ENCODE measurements around the gene KDELR3. TPM values are rescaled to one million over a fixed set of nuclear protein-coding genes. Genes with fewer than 3 reads are reported as not detected.

Gene KDELR3
- total RNA-seq, 1 experiment from 2014 or later = 11.6 TPM

DNA sequence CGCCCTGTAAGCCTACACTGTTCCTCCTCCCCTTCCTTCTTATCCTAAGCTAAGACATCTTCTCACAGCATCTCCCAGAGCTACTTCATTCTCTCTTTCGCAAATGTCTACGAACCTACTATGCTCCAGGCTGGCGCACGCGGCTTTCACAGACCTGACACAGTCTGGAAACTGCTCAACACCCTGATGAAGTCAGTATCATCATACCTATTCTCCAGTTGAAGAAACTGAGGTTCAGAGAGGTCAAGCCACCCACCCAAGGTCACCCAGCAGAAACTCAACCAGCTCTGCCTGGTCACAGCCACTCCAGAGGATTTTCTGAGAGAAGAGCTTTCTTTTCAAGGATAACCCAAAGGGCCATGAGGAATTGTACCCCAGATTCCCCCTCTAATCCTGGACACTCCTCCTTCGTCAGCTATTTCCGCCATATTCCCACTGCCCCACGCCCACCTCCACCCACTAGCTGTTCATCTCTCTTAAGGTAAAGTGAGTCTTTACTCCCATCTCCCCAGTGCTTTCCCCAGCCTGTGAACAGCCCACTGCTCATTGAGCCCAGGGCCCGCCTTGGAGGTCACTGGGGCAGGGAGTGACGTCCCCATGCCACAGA, 14.7 kb upstream of the KDELR3 start:
- no peaks in the 10 kb centered on the region for H3K4me1 ChIP-seq (ENCODE audit: control insufficient read depth, insufficient read depth, low read length)
- ChIA-PET POLR2A (no interaction called here), CTCF (no interaction called here)
- ATAC-seq (no peak), DNase-seq (ENCODE audit: low read depth, low spot score) (no peak)
- intact Hi-C loops (cut with micrococcal nuclease; ENCODE audit: unreplicated experiment) = no loop called here
- H3K4me3 ChIP-seq (ENCODE audit: low read depth in 2 of 2, low read length in 2 of 2) = no peak overlapping the region
- H3K9me3 ChIP-seq (ENCODE audit: control insufficient read depth, insufficient read depth, low read depth, low read length) = no peaks in the 10 kb centered on the region
- no peaks in the 10 kb centered on the region for H3K36me3 ChIP-seq (ENCODE audit: control insufficient read depth, insufficient read depth, low read length)
- in situ Hi-C loops (cut with HindIII; ENCODE audit: low pct_unique_long_range_greater_than_20kb, low sequenced_read_pairs) = no loop called here
- TF ChIP-seq, protein P1, sequence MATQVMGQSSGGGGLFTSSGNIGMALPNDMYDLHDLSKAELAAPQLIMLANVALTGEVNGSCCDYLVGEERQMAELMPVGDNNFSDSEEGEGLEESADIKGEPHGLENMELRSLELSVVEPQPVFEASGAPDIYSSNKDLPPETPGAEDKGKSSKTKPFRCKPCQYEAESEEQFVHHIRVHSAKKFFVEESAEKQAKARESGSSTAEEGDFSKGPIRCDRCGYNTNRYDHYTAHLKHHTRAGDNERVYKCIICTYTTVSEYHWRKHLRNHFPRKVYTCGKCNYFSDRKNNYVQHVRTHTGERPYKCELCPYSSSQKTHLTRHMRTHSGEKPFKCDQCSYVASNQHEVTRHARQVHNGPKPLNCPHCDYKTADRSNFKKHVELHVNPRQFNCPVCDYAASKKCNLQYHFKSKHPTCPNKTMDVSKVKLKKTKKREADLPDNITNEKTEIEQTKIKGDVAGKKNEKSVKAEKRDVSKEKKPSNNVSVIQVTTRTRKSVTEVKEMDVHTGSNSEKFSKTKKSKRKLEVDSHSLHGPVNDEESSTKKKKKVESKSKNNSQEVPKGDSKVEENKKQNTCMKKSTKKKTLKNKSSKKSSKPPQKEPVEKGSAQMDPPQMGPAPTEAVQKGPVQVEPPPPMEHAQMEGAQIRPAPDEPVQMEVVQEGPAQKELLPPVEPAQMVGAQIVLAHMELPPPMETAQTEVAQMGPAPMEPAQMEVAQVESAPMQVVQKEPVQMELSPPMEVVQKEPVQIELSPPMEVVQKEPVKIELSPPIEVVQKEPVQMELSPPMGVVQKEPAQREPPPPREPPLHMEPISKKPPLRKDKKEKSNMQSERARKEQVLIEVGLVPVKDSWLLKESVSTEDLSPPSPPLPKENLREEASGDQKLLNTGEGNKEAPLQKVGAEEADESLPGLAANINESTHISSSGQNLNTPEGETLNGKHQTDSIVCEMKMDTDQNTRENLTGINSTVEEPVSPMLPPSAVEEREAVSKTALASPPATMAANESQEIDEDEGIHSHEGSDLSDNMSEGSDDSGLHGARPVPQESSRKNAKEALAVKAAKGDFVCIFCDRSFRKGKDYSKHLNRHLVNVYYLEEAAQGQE (IDR thresholded peaks at IDR 0.05; ENCODE audit: insufficient read depth in 1 of 2, low read depth in 2 of 2, low read length in 1 of 2) = no peak
- TF ChIP-seq SIN3A (IDR thresholded peaks at IDR 0.05; ENCODE audit: borderline replicate concordance, insufficient read depth, low read depth, low read length) (no peak), TCF7L2 (IDR thresholded peaks at IDR 0.05; ENCODE audit: low read depth, low read length) (no peak)
- TF ChIP-seq, protein P2, sequence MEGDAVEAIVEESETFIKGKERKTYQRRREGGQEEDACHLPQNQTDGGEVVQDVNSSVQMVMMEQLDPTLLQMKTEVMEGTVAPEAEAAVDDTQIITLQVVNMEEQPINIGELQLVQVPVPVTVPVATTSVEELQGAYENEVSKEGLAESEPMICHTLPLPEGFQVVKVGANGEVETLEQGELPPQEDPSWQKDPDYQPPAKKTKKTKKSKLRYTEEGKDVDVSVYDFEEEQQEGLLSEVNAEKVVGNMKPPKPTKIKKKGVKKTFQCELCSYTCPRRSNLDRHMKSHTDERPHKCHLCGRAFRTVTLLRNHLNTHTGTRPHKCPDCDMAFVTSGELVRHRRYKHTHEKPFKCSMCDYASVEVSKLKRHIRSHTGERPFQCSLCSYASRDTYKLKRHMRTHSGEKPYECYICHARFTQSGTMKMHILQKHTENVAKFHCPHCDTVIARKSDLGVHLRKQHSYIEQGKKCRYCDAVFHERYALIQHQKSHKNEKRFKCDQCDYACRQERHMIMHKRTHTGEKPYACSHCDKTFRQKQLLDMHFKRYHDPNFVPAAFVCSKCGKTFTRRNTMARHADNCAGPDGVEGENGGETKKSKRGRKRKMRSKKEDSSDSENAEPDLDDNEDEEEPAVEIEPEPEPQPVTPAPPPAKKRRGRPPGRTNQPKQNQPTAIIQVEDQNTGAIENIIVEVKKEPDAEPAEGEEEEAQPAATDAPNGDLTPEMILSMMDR (IDR thresholded peaks at IDR 0.05) = no peak
- BruUV-seq (replicated peaks) = no TSS peak
- H3K27ac ChIP-seq (ENCODE audit: low read length) = no peak overlapping the region
- H3K27me3 ChIP-seq (ENCODE audit: control insufficient read depth, insufficient read depth, low read length) = no peaks in the 10 kb centered on the region

DNA sequence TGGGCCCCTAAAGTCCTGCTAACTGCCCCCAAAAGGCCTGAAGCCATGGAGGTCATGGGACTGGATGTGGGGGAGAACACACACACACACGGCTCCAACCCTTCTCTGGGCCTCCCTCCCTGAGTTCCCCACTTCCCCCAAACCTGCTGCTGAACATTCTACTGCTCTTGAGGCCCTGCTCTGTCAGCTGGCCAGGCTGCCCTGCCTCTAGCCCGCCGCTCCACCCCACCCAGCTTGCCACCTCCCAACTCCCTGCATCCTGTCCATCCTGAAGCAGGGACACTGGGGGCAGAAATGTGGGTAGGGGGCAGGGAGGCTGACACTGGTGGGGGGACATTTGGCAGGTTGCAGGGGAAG, 13.9 kb upstream of the KDELR3 start:
- in situ Hi-C loops (cut with HindIII; ENCODE audit: low pct_unique_long_range_greater_than_20kb, low sequenced_read_pairs) (no loop called here), intact Hi-C loops (cut with micrococcal nuclease; ENCODE audit: unreplicated experiment) (no loop called here)
- CTCF ChIA-PET = no interaction called here

More for the DNA sequence above, 13.9 kb upstream of the KDELR3 start:
- Histone ChIP-seq H3K36me3 (ENCODE audit: control insufficient read depth, insufficient read depth, low read length) (no peaks in the 10 kb centered on the region), H3K4me1 (ENCODE audit: control insufficient read depth, insufficient read depth, low read length) (no peaks in the 10 kb centered on the region), H3K4me3 (ENCODE audit: low read depth in 2 of 2, low read length in 2 of 2) (no peak overlapping the region), H3K27ac (ENCODE audit: low read length) (no peak overlapping the region), H3K27me3 (ENCODE audit: control insufficient read depth, insufficient read depth, low read length) (no peaks in the 10 kb centered on the region), H3K9me3 (ENCODE audit: control insufficient read depth, insufficient read depth, low read depth, low read length) (no peaks in the 10 kb centered on the region)
- DNase-seq (ENCODE audit: low read depth, low spot score) (no peak), ATAC-seq (no peak)
- no TSS peak for BruUV-seq (replicated peaks)
- TF ChIP-seq POLR2AphosphoS5 (IDR thresholded peaks at IDR 0.05; ENCODE audit: low read depth, low read length) = no peak
- no peak for TF ChIP-seq TCF7L2 (IDR thresholded peaks at IDR 0.05; ENCODE audit: low read depth, low read length)
- TF ChIP-seq SIN3A (IDR thresholded peaks at IDR 0.05; ENCODE audit: borderline replicate concordance, insufficient read depth, low read depth, low read length) = no peak
- TF ChIP-seq, protein P2 (IDR thresholded peaks at IDR 0.05) = no peak
- TF ChIP-seq, protein P1 (IDR thresholded peaks at IDR 0.05; ENCODE audit: insufficient read depth in 1 of 2, low read depth in 2 of 2, low read length in 1 of 2) = no peak
- POLR2A ChIA-PET = no interaction called here

Measured in Panc1 (cell line).